ENCODE results near the gene CHCHD3. TPM values are rescaled to one million over a fixed set of nuclear protein-coding genes. Genes with fewer than 3 reads are reported as not detected.

Gene CHCHD3
- total and polyA plus RNA-seq, 4 donors = 25.5 to 37.8 (median 31.8) TPM

- no peak overlapping the region for H3K4me3 ChIP-seq (ENCODE audit: low read depth in 1 of 3, low read length in 3 of 3)
- WGBS = 75% methylated on average over 5 of the region's 5 CpGs
- no peaks in the 10 kb centered on the region for H3K27me3 ChIP-seq (ENCODE audit: control insufficient read depth in 4 of 4, insufficient read depth in 4 of 4, low read length in 3 of 4)
- no peaks in the 10 kb centered on the region for H3K4me1 ChIP-seq (ENCODE audit: control insufficient read depth in 4 of 4, insufficient read depth in 4 of 4, low read length in 3 of 4)
- no peak overlapping the region for H3K9ac ChIP-seq (ENCODE audit: low read depth in 1 of 2, low read length in 2 of 2)
- H3K9me3 ChIP-seq (ENCODE audit: control insufficient read depth in 4 of 4, low read length in 3 of 4) = peaks cover 0 to 12% (median 11%) of the 10 kb centered on the region in 4 donors
- DNase-seq (ENCODE audit: low spot score) = no peak
- H3K36me3 ChIP-seq (ENCODE audit: control insufficient read depth in 4 of 4, insufficient read depth in 3 of 4, low read depth in 1 of 4, low read length in 3 of 4) = no peaks in the 10 kb centered on the region
- no peak for TF ChIP-seq RXRA (IDR thresholded peaks at IDR 0.05)
- TF ChIP-seq EGR1 (IDR thresholded peaks at IDR 0.05; ENCODE audit: low read depth in 2 of 2) = no peak
- no peak for TF ChIP-seq HNF4G (IDR thresholded peaks at IDR 0.05)
- TF ChIP-seq NR2F2 (IDR thresholded peaks at IDR 0.05) = no peak
- no peak for TF ChIP-seq FOXA2 (IDR thresholded peaks at IDR 0.05)
- TF ChIP-seq ATF3 (IDR thresholded peaks at IDR 0.05) = no peak
- no peak for TF ChIP-seq HNF4A (conservative IDR thresholded peaks at IDR 0.05)
- no peak for TF ChIP-seq FOXA1 (IDR thresholded peaks at IDR 0.05)
- no peak for TF ChIP-seq YY1 (IDR thresholded peaks at IDR 0.05)
- TF ChIP-seq CTCF (IDR thresholded peaks at IDR 0.05; ENCODE audit: low read depth, low read length, missing input control) = no peak
- no peak for TF ChIP-seq MAX (IDR thresholded peaks at IDR 0.05)
- TF ChIP-seq GABPA (IDR thresholded peaks at IDR 0.05 in 1 of 2, conservative IDR thresholded peaks at IDR 0.05 in 1 of 2) = no peak
- TF ChIP-seq TAF1 (conservative IDR thresholded peaks at IDR 0.05) = no peak
- no peak overlapping the region for H3K27ac ChIP-seq (ENCODE audit: low read depth in 1 of 2, low read length in 2 of 2)
Observed at GRCh38 chr7:132767378-132767777, 314.5 kb downstream of the CHCHD3 start.

GRCh38 chr7:132766660-132767059 lies 315.2 kb downstream of the CHCHD3 start:
- Histone ChIP-seq H3K4me1 (ENCODE audit: control insufficient read depth in 4 of 4, insufficient read depth in 4 of 4, low read length in 3 of 4) (no peaks in the 10 kb centered on the region), H3K4me3 (ENCODE audit: low read depth in 1 of 3, low read length in 3 of 3) (no peak overlapping the region), H3K36me3 (ENCODE audit: control insufficient read depth in 4 of 4, insufficient read depth in 3 of 4, low read depth in 1 of 4, low read length in 3 of 4) (no peaks in the 10 kb centered on the region), H3K9me3 (ENCODE audit: control insufficient read depth in 4 of 4, low read length in 3 of 4) (peaks cover 0 to 12% (median 11%) of the 10 kb centered on the region in 4 donors), H3K27ac (ENCODE audit: low read depth in 1 of 2, low read length in 2 of 2) (no peak overlapping the region), H3K9ac (ENCODE audit: low read depth in 1 of 2, low read length in 2 of 2) (no peak overlapping the region), H3K27me3 (ENCODE audit: control insufficient read depth in 4 of 4, insufficient read depth in 4 of 4, low read length in 3 of 4) (no peaks in the 10 kb centered on the region)
- DNase-seq (ENCODE audit: low spot score) = no peak
- TF ChIP-seq EGR1 (IDR thresholded peaks at IDR 0.05; ENCODE audit: low read depth in 2 of 2) (no peak), CTCF (IDR thresholded peaks at IDR 0.05; ENCODE audit: low read depth, low read length, missing input control) (no peak), RAD21 (IDR thresholded peaks at IDR 0.05) (no peak), RXRA (IDR thresholded peaks at IDR 0.05) (no peak), FOXA2 (IDR thresholded peaks at IDR 0.05) (no peak), ATF3 (IDR thresholded peaks at IDR 0.05) (no peak), GABPA (IDR thresholded peaks at IDR 0.05 in 1 of 2, conservative IDR thresholded peaks at IDR 0.05 in 1 of 2) (no peak), SP1 (IDR thresholded peaks at IDR 0.05) (no peak), REST (IDR thresholded peaks at IDR 0.05) (no peak), TAF1 (conservative IDR thresholded peaks at IDR 0.05) (no peak), NR2F2 (IDR thresholded peaks at IDR 0.05) (no peak), ZBTB33 (IDR thresholded peaks at IDR 0.05) (no peak), FOXA1 (IDR thresholded peaks at IDR 0.05) (no peak)
- 54% methylated on average over 1 of the region's 1 CpG for WGBS

All from liver (tissue), 9 donors.